ENCODE results near the gene CST4.

DNA sequence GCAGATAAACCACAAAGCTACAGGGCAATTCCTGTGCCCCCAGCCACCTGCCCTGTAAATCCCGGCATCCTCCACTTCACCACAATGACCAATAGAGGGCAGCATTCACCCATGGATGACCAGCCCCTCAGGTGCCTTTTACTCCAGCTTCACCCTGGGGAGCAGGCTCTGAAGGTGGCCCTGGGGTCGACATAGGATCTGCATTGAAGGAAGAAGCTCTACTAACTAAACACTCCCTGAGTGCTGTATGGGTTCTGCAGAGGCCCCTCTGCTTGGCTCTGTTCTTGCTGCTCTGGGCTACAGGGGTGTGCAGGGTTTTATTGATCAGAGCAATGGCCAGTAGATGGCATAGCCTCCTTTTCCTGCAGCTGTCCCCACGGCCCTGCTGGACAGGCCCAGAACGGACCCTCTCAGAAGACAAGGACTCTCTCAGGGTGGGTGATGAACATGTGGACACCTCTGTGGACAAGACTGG lies 20.3 kb downstream of the CST4 start:
- TF ChIP-seq, protein P1, sequence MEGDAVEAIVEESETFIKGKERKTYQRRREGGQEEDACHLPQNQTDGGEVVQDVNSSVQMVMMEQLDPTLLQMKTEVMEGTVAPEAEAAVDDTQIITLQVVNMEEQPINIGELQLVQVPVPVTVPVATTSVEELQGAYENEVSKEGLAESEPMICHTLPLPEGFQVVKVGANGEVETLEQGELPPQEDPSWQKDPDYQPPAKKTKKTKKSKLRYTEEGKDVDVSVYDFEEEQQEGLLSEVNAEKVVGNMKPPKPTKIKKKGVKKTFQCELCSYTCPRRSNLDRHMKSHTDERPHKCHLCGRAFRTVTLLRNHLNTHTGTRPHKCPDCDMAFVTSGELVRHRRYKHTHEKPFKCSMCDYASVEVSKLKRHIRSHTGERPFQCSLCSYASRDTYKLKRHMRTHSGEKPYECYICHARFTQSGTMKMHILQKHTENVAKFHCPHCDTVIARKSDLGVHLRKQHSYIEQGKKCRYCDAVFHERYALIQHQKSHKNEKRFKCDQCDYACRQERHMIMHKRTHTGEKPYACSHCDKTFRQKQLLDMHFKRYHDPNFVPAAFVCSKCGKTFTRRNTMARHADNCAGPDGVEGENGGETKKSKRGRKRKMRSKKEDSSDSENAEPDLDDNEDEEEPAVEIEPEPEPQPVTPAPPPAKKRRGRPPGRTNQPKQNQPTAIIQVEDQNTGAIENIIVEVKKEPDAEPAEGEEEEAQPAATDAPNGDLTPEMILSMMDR (IDR thresholded peaks at IDR 0.05; ENCODE audit: low read depth, low read length, poor library complexity, severe bottlenecking), result peak; percentile 84
- TF ChIP-seq EZH2phosphoT487 (IDR thresholded peaks at IDR 0.05; ENCODE audit: borderline replicate concordance, low read length), result no peak
